Measurements from ENCODE around the gene MTHFR. TPM values are rescaled to one million over a fixed set of nuclear protein-coding genes. Genes with fewer than 3 reads are reported as not detected.

Gene MTHFR
- total RNA-seq: 4.1 and 6.2 TPM in 2 replicates

GRCh38 chr1:11805422-11806306 is at the start of gene MTHFR, which contains the start of gene CLCN6:
Gene MTHFR, minus strand, starts transcription at chr1:11805964. Its CDS starts 2,848 bp downstream, at chr1:11803116.
Gene CLCN6, plus strand, starts transcription at chr1:11806191. Its CDS starts 72 bp downstream, at chr1:11806263.
- DNase-seq (ENCODE audit: low read depth): peak; percentile 66
- H3K4me3 ChIP-seq (ENCODE audit: low read depth, low read length): peak within 1 kb of the TSS; percentile 84
- TF ChIP-seq CTCF (conservative IDR thresholded peaks at IDR 0.05; ENCODE audit: low read depth, low read length): no peak

- H3K4me3 ChIP-seq (ENCODE audit: low read depth, low read length): no peak overlapping the region
- no peak for TF ChIP-seq CTCF (conservative IDR thresholded peaks at IDR 0.05; ENCODE audit: low read depth, low read length)
- DNase-seq (ENCODE audit: low read depth): no peak
Measured at GRCh38 chr1:11855430-11855829, 49.7 kb upstream of the MTHFR start.

GRCh38 chr1:11854519-11854918 is 48.8 kb upstream of the MTHFR start:
- no peak overlapping the region for H3K4me3 ChIP-seq (ENCODE audit: low read depth, low read length)
- no peak for DNase-seq (ENCODE audit: low read depth)
- TF ChIP-seq CTCF (conservative IDR thresholded peaks at IDR 0.05; ENCODE audit: low read depth, low read length): no peak

- no peak overlapping the region for H3K4me3 ChIP-seq (ENCODE audit: low read depth, low read length)
- no peak for TF ChIP-seq CTCF (conservative IDR thresholded peaks at IDR 0.05; ENCODE audit: low read depth, low read length)
- DNase-seq (ENCODE audit: low read depth): no peak
Measured at GRCh38 chr1:11851180-11851579, 45.4 kb upstream of the MTHFR start.

- no peak for DNase-seq (ENCODE audit: low read depth)
- TF ChIP-seq CTCF (conservative IDR thresholded peaks at IDR 0.05; ENCODE audit: low read depth, low read length): no peak
- H3K4me3 ChIP-seq (ENCODE audit: low read depth, low read length): no peak overlapping the region
Measured at GRCh38 chr1:11850156-11850555, 44.4 kb upstream of the MTHFR start.

- TF ChIP-seq CTCF (conservative IDR thresholded peaks at IDR 0.05; ENCODE audit: low read depth, low read length): no peak
- no peak overlapping the region for H3K4me3 ChIP-seq (ENCODE audit: low read depth, low read length)
Measured at GRCh38 chr1:11848373-11848700, 42.6 kb upstream of the MTHFR start.

More at GRCh38 chr1:11848373-11848700, 42.6 kb upstream of the MTHFR start:
- no peak for DNase-seq (ENCODE audit: low read depth)
